SK-N-MC (cell line): ENCODE data around the gene PRDM2.

Source experiments
- DNase-seq: peaks from one replicate; pipeline ENCODE4 v3.0.0-alpha.2; 2011; ENCODE audit warnings: low read depth, low spot score
- H3K27ac ChIP-seq: fragments of 200-600 bp; sonication (generic); 2 replicates; pipeline ENCODE4 v1.5.1; 2016; ENCODE audit warnings: mixed run types
- H3K36me3 ChIP-seq: fragments of 200-600 bp; sonication (generic); 2 replicates; pipeline ENCODE4 v1.6.1; 2017; ENCODE audit warnings: antibody characterized with exemption, low read length, mixed read lengths; ENCODE audit not compliant: insufficient read depth
- H3K4me3 ChIP-seq: fragments of 200-600 bp; sonication (generic); 2 replicates; pipeline ENCODE4 v1.5.1; 2016
- H3K9ac ChIP-seq: fragments of 200-600 bp; sonication (generic); 2 replicates; pipeline ENCODE4 v1.8.0; 2017; ENCODE audit warnings: mixed run types, mixed read lengths; ENCODE audit not compliant: insufficient read length
- H3K9me3 ChIP-seq: fragments of 200-600 bp; sonication (generic); 2 replicates; pipeline ENCODE4 v1.6.1; 2017; ENCODE audit warnings: low read depth, mild to moderate bottlenecking, antibody characterized with exemption, low read length, moderate library complexity, mixed read lengths
- EZH2 ChIP-seq: fragments of 200-600 bp; sonication (generic); IDR thresholded peaks from one replicate; pipeline ENCODE4 v1.6.1; 2017; ENCODE audit warnings: antibody characterized with exemption
- FOXP2 ChIP-seq: optimal IDR thresholded peaks from 2 replicates; pipeline ENCODE3; 2011; ENCODE audit warnings: mild to moderate bottlenecking, moderate library complexity; ENCODE audit not compliant: insufficient read depth; ENCODE audit errors: extremely low read length, control extremely low read depth
- POLR2AphosphoS5 ChIP-seq: IDR thresholded peaks from 2 replicates; pipeline ENCODE4 v1.6.1; 2012; ENCODE audit warnings: mild to moderate bottlenecking, low read depth, low read length, borderline replicate concordance

Gene PRDM2

GRCh38 chr1:13735168-13735930 lies 35.4 kb downstream of the PRDM2 start:
- Histone ChIP-seq H3K36me3 (peaks cover 3% of the 10 kb centered on the region; the same call in 1 of the 2 replicates), H3K9me3 (no peaks in the 10 kb centered on the region), H3K27ac (no peak overlapping the region), H3K4me3 (no peak overlapping the region), H3K9ac (no peak overlapping the region)
- no peak for DNase-seq
- TF ChIP-seq POLR2AphosphoS5: no peak
- TF ChIP-seq EZH2: no peak
- TF ChIP-seq FOXP2: no peak

GRCh38 chr1:13737398-13737797 lies 37.4 kb downstream of the PRDM2 start:
- TF ChIP-seq POLR2AphosphoS5 (no peak), EZH2 (no peak), FOXP2 (no peak)
- no peaks in the 10 kb centered on the region for H3K9me3 ChIP-seq
- no peak for DNase-seq
- no peak overlapping the region for H3K27ac ChIP-seq
- no peak overlapping the region for H3K4me3 ChIP-seq
- H3K36me3 ChIP-seq: no peaks in the 10 kb centered on the region; the same call in 1 of the 2 replicates
- H3K9ac ChIP-seq: no peak overlapping the region

- Histone ChIP-seq H3K27ac (no peak overlapping the region), H3K9me3 (no peaks in the 10 kb centered on the region), H3K36me3 (peaks cover 9% of the 10 kb centered on the region), H3K9ac (no peak overlapping the region), H3K4me3 (no peak overlapping the region)
- no peak for TF ChIP-seq EZH2
- no peak for TF ChIP-seq POLR2AphosphoS5
- no peak for TF ChIP-seq FOXP2
- no peak for DNase-seq
These were observed 46.4 kb downstream of the PRDM2 start for GRCh38 chr1:13746342-13746741.

- Histone ChIP-seq H3K27ac (no peak overlapping the region; the same call in 1 of the 2 replicates), H3K9ac (peak overlapping the region; percentile 81), H3K4me3 (peak overlapping the region; percentile 87), H3K9me3 (no peaks in the 10 kb centered on the region), H3K36me3 (peaks cover 16% of the 10 kb centered on the region)
- TF ChIP-seq EZH2 (no peak), POLR2AphosphoS5 (peak; percentile 83)
- DNase-seq: peak; percentile 78
These were observed 48.9 kb downstream of the PRDM2 start for GRCh38 chr1:13748610-13749505.

GRCh38 chr1:13749543-13750341 lies 49.8 kb downstream of the PRDM2 start:
- Histone ChIP-seq H3K27ac (no peak overlapping the region), H3K9ac (peak overlapping the region; percentile 77), H3K36me3 (peaks cover 16% of the 10 kb centered on the region; the same call in 1 of the 2 replicates), H3K9me3 (no peaks in the 10 kb centered on the region), H3K4me3 (peak overlapping the region; percentile 87)
- no peak for DNase-seq
- TF ChIP-seq POLR2AphosphoS5: no peak
- TF ChIP-seq EZH2: no peak
- TF ChIP-seq FOXP2: no peak

GRCh38 chr1:13751458-13751871 lies 51.5 kb downstream of the PRDM2 start:
- H3K36me3 ChIP-seq: peaks cover 16% of the 10 kb centered on the region; the same call in 1 of the 2 replicates
- peak overlapping the region; percentile 48 for H3K9ac ChIP-seq
- H3K4me3 ChIP-seq: peak overlapping the region; percentile 87; the same call in 1 of the 2 replicates
- H3K27ac ChIP-seq: no peak overlapping the region
- TF ChIP-seq FOXP2 (no peak), POLR2AphosphoS5 (no peak), EZH2 (no peak)
- DNase-seq: no peak
- H3K9me3 ChIP-seq: no peaks in the 10 kb centered on the region

GRCh38 chr1:13751985-13752384 lies 52.0 kb downstream of the PRDM2 start:
- H3K36me3 ChIP-seq: peaks cover 16% of the 10 kb centered on the region; the same call in 1 of the 2 replicates
- H3K9me3 ChIP-seq: no peaks in the 10 kb centered on the region
- no peak overlapping the region for H3K4me3 ChIP-seq
- TF ChIP-seq EZH2 (no peak), FOXP2 (no peak), POLR2AphosphoS5 (no peak)
- H3K9ac ChIP-seq: no peak overlapping the region
- H3K27ac ChIP-seq: no peak overlapping the region
- DNase-seq: no peak

- TF ChIP-seq FOXP2: no peak
- no peak for TF ChIP-seq EZH2
- TF ChIP-seq POLR2AphosphoS5: no peak
- Histone ChIP-seq H3K9me3 (no peaks in the 10 kb centered on the region), H3K9ac (no peak overlapping the region), H3K36me3 (peaks cover 16% of the 10 kb centered on the region; the same call in 1 of the 2 replicates), H3K27ac (no peak overlapping the region), H3K4me3 (no peak overlapping the region)
- no peak for DNase-seq
These were observed 52.9 kb downstream of the PRDM2 start for GRCh38 chr1:13752852-13753251.
